GM21515 (cell line): ENCODE data around the gene S100A7A.

Source experiments
- ATAC-seq: cut with Tn5 transposase; IDR thresholded peaks from one replicate; pipeline ENCODE4 v1.9.1; 2021; ENCODE audit not compliant: unreplicated experiment

The S100A7A gene

GRCh38 chr1:153415850-153416570 lies at the start of gene S100A7A:
Gene S100A7A, plus strand, starts transcription at chr1:153416520. Its CDS starts 1,563 bp downstream, at chr1:153418083.
- ATAC-seq: no peak

GRCh38 chr1:153367090-153367489 lies 49.2 kb upstream of the S100A7A start:
- ATAC-seq: no peak

- no peak for ATAC-seq
These were observed 47.8 kb upstream of the S100A7A start for GRCh38 chr1:153368495-153368894.

GRCh38 chr1:153370146-153370545 lies 46.2 kb upstream of the S100A7A start:
- ATAC-seq: no peak

GRCh38 chr1:153371231-153371630 lies 45.1 kb upstream of the S100A7A start:
- ATAC-seq: no peak

- ATAC-seq: no peak
These were observed 43.7 kb upstream of the S100A7A start for GRCh38 chr1:153372571-153372970.

- ATAC-seq: no peak
These were observed 42.2 kb upstream of the S100A7A start for GRCh38 chr1:153374071-153374470.

- no peak for ATAC-seq
These were observed 40.8 kb upstream of the S100A7A start, which contains the start of gene S100A12 for GRCh38 chr1:153375511-153375910. Gene S100A12, minus strand, starts transcription at chr1:153375621. Its CDS starts 1,029 bp downstream, at chr1:153374592.

GRCh38 chr1:153379591-153379990 lies 36.7 kb upstream of the S100A7A start:
- no peak for ATAC-seq

- ATAC-seq: no peak
These were observed 35.6 kb upstream of the S100A7A start for GRCh38 chr1:153380711-153381110.

- no peak for ATAC-seq
These were observed 31.3 kb upstream of the S100A7A start for GRCh38 chr1:153384958-153385580.

GRCh38 chr1:153386500-153386901 lies 29.8 kb upstream of the S100A7A start:
- ATAC-seq: no peak

- no peak for ATAC-seq
These were observed 29.3 kb upstream of the S100A7A start for GRCh38 chr1:153387001-153387400.

GRCh38 chr1:153387785-153388184 lies 28.5 kb upstream of the S100A7A start:
- ATAC-seq: no peak

GRCh38 chr1:153389401-153389800 lies 26.9 kb upstream of the S100A7A start:
- ATAC-seq: no peak

GRCh38 chr1:153389973-153390879 lies 26.1 kb upstream of the S100A7A start:
- no peak for ATAC-seq

GRCh38 chr1:153390938-153391710 lies 25.2 kb upstream of the S100A7A start, which contains the start of gene S100A8:
Gene S100A8, minus strand, starts transcription at chr1:153391073. Its CDS starts 538 bp downstream, at chr1:153390535.
- ATAC-seq: no peak

GRCh38 chr1:153392258-153392657 lies 24.1 kb upstream of the S100A7A start:
- no peak for ATAC-seq

- ATAC-seq: no peak
These were observed 23.5 kb upstream of the S100A7A start for GRCh38 chr1:153392822-153393221.

GRCh38 chr1:153393926-153394325 lies 22.4 kb upstream of the S100A7A start:
- no peak for ATAC-seq

- ATAC-seq: no peak
These were observed 21.9 kb upstream of the S100A7A start for GRCh38 chr1:153394391-153394790.
